Retinal pigment epithelial cell (primary cell): ENCODE results near the gene ROBO1.

Experiments
- DNase-seq: peaks from one replicate; pipeline ENCODE4 v3.0.0-alpha.2; 2010; ENCODE audit warnings: low read depth
- H3K4me3 ChIP-seq: 2 replicates; pipeline ENCODE4 v1.5.1; 2011; ENCODE audit warnings: mild to moderate bottlenecking, low read length, control low read depth, moderate library complexity
- CTCF ChIP-seq: conservative IDR thresholded peaks from 2 replicates; pipeline ENCODE4 v1.5.1; 2011; ENCODE audit warnings: low read depth, low read length, control low read depth, inconsistent platforms

ROBO1 gene

GRCh38 chr3:78905700-78906099 lies 862.1 kb downstream of the ROBO1 start:
- no peak overlapping the region for H3K4me3 ChIP-seq
- no peak for TF ChIP-seq CTCF
- no peak for DNase-seq

- TF ChIP-seq CTCF = no peak
- H3K4me3 ChIP-seq = no peak overlapping the region
- DNase-seq = no peak
These were observed 866.3 kb downstream of the ROBO1 start for GRCh38 chr3:78901544-78901943.

- no peak for DNase-seq
- TF ChIP-seq CTCF = no peak
- H3K4me3 ChIP-seq = no peak overlapping the region
These were observed 866.9 kb downstream of the ROBO1 start for GRCh38 chr3:78900880-78901279.

GRCh38 chr3:78900426-78900825 lies 867.4 kb downstream of the ROBO1 start:
- no peak overlapping the region for H3K4me3 ChIP-seq
- no peak for DNase-seq
- no peak for TF ChIP-seq CTCF

GRCh38 chr3:78895528-78895927 lies 872.3 kb downstream of the ROBO1 start:
- no peak for DNase-seq
- no peak for TF ChIP-seq CTCF
- no peak overlapping the region for H3K4me3 ChIP-seq

GRCh38 chr3:78894787-78895186 lies 873.0 kb downstream of the ROBO1 start:
- TF ChIP-seq CTCF = no peak
- H3K4me3 ChIP-seq = no peak overlapping the region
- DNase-seq = no peak

GRCh38 chr3:78893161-78893560 lies 874.6 kb downstream of the ROBO1 start:
- no peak overlapping the region for H3K4me3 ChIP-seq
- no peak for TF ChIP-seq CTCF
- no peak for DNase-seq
